Fibroblast of lung (primary cell): ENCODE results near the gene LCORL. TPM values are rescaled to one million over a fixed set of nuclear protein-coding genes. Genes with fewer than 3 reads are reported as not detected.
"Not testable (repeated sequence)": the region's sequence is repeated elsewhere in the genome, so short reads cannot be mapped to it uniquely, and the experiment has no call there.

Source experiments
- DNase-seq, 2 donors: peaks; one replicate each; pipeline versions ENCODE4 v3.0.0 to v3.0.0-alpha.2; 2010; ENCODE audit warnings: low read depth in 2 of 2
- H2AFZ ChIP-seq: 2 replicates; pipeline ENCODE4 v1.5.1; 2012; ENCODE audit warnings: low read length, control low read depth, inconsistent platforms
- H3K27ac ChIP-seq: 2 replicates; pipeline ENCODE4 v1.5.1; 2011; ENCODE audit warnings: low read length, control low read depth; ENCODE audit not compliant: insufficient read depth
- H3K27me3 ChIP-seq: 2 replicates; pipeline ENCODE4 v1.5.1; 2011; ENCODE audit warnings: mild to moderate bottlenecking, low read length; ENCODE audit not compliant: control insufficient read depth, insufficient read depth
- H3K36me3 ChIP-seq: 2 replicates; pipeline ENCODE4 v1.5.1; 2011; ENCODE audit warnings: low read length; ENCODE audit not compliant: control insufficient read depth, insufficient read depth
- H3K4me1 ChIP-seq: 2 replicates; pipeline ENCODE4 v1.5.1; 2011; ENCODE audit warnings: low read length; ENCODE audit not compliant: control insufficient read depth, insufficient read depth; ENCODE audit errors: extremely low read depth
- H3K4me2 ChIP-seq: 2 replicates; pipeline ENCODE4 v1.5.1; 2011; ENCODE audit warnings: low read length, control low read depth; ENCODE audit not compliant: insufficient read depth; ENCODE audit errors: extremely low read depth
- H3K4me3 ChIP-seq, 4 experiments: fragments of 200-600 bp in 1 of 4; sonication (generic) in 1 of 4; replicated peaks in 1 of 4; 2 replicates each; pipeline ENCODE4 v1.5.1; 2011 to 2016; ENCODE audit warnings: low read length in 4 of 4, low read depth in 3 of 4, mild to moderate bottlenecking in 3 of 4, control low read depth in 2 of 4, inconsistent platforms in 1 of 4, mixed read lengths in 1 of 4; ENCODE audit not compliant: insufficient read depth in 1 of 4; ENCODE audit errors: control extremely low read depth in 1 of 4
- H3K79me2 ChIP-seq: 2 replicates; pipeline ENCODE4 v1.5.1; 2012; ENCODE audit warnings: mild to moderate bottlenecking, low read length, inconsistent platforms; ENCODE audit not compliant: control insufficient read depth, insufficient read depth
- H3K9ac ChIP-seq: 2 replicates; pipeline ENCODE4 v1.5.1; 2011; ENCODE audit warnings: mild to moderate bottlenecking, low read length, control low read depth; ENCODE audit not compliant: insufficient read depth
- H3K9me3 ChIP-seq: 2 replicates; pipeline ENCODE4 v1.5.1; 2012; ENCODE audit warnings: low read depth, low read length; ENCODE audit not compliant: control insufficient read depth, insufficient read depth
- H4K20me1 ChIP-seq: 2 replicates; pipeline ENCODE4 v1.5.1; 2011; ENCODE audit warnings: low read length; ENCODE audit not compliant: control insufficient read depth, insufficient read depth; ENCODE audit errors: extremely low read depth
- EZH2 ChIP-seq: IDR thresholded peaks from 2 replicates; pipeline ENCODE4 v1.5.1; 2012; ENCODE audit warnings: low read length, control low read depth, mild to moderate bottlenecking; ENCODE audit errors: missing control alignments
- polyA plus RNA-seq, 2 donors: library from polyadenylated mRNA; depleted of rRNA in 1 of 2; stranded (reverse) in 1 of 2; unstranded in 1 of 2; fragments of >200 nt; gene quantifications; 2 replicates each; pipeline ENCODE4 v1.2.1, GENCODE V29; 2011 to 2012; ENCODE audit warnings: missing spikeins in 1 of 2
- total RNA-seq: library from RNA; depleted of rRNA; stranded (reverse); fragments of >200 nt; gene quantifications from 2 replicates; pipeline ENCODE4 v1.2.1, GENCODE V29; 2014
- TF ChIP-seq, protein P1 (sequence below), 2 donors: IDR thresholded peaks in 1 of 2; conservative IDR thresholded peaks in 1 of 2; 1 replicate in 1 of 2; 2 replicates in 1 of 2; pipeline ENCODE4 v1.5.1; 2011 to 2012; ENCODE audit warnings: low read length in 2 of 2, control low read depth in 1 of 2, inconsistent platforms in 1 of 2, low read depth in 1 of 2, mild to moderate bottlenecking in 1 of 2

The LCORL gene
- total and polyA plus RNA-seq, 2 donors (not counting 1 experiment from before 2014, with no cell fraction given), result 8.5 to 13.5 TPM

DNA sequence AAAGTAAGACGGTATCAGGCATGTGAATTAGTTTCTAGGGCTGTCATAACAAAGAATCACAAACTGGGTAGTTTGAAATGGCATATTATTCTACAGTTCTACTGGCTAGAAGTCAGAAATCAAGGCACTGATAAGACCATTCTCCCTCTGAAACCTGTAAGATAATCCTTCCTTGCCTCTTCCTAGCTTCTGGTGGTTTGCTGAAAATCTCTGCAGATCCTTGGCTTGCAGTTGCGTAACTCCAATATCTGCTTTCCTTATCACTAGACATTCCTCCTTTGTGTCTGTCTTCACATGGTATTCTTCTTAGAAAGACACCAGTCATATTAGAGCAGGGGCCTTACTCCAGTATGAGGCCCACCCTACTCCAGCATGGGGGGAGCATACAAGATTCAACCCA lies 19.6 kb upstream of the LCORL start:
- TF ChIP-seq, protein P1, sequence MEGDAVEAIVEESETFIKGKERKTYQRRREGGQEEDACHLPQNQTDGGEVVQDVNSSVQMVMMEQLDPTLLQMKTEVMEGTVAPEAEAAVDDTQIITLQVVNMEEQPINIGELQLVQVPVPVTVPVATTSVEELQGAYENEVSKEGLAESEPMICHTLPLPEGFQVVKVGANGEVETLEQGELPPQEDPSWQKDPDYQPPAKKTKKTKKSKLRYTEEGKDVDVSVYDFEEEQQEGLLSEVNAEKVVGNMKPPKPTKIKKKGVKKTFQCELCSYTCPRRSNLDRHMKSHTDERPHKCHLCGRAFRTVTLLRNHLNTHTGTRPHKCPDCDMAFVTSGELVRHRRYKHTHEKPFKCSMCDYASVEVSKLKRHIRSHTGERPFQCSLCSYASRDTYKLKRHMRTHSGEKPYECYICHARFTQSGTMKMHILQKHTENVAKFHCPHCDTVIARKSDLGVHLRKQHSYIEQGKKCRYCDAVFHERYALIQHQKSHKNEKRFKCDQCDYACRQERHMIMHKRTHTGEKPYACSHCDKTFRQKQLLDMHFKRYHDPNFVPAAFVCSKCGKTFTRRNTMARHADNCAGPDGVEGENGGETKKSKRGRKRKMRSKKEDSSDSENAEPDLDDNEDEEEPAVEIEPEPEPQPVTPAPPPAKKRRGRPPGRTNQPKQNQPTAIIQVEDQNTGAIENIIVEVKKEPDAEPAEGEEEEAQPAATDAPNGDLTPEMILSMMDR (conservative IDR thresholded peaks at IDR 0.05 in 1 of 2, IDR thresholded peaks at IDR 0.05 in 1 of 2; ENCODE audit: low read depth in 1 of 2, low read length in 2 of 2), result no peak
- no peak for TF ChIP-seq EZH2
- no peak overlapping the region for H2AFZ ChIP-seq

GRCh38 chr4:18039113-18039512 lies 17.6 kb upstream of the LCORL start:
- DNase-seq, result no peak
- Histone ChIP-seq H3K36me3 (no peaks in the 10 kb centered on the region), H3K4me3 (no peak overlapping the region), H3K27me3 (no peaks in the 10 kb centered on the region), H3K9me3 (no peaks in the 10 kb centered on the region), H2AFZ (no peak overlapping the region), H3K9ac (no peak overlapping the region), H3K27ac (no peak overlapping the region), H4K20me1 (no peaks in the 10 kb centered on the region), H3K4me1 (no peaks in the 10 kb centered on the region), H3K79me2 (no peaks in the 10 kb centered on the region), H3K4me2 (no peak overlapping the region)
- no peak for TF ChIP-seq EZH2
- TF ChIP-seq, protein P1 (conservative IDR thresholded peaks at IDR 0.05 in 1 of 2, IDR thresholded peaks at IDR 0.05 in 1 of 2; ENCODE audit: low read depth in 1 of 2, low read length in 2 of 2), result no peak

More for the DNA sequence above, 19.6 kb upstream of the LCORL start:
- H3K9ac ChIP-seq, result no peak overlapping the region
- H3K27ac ChIP-seq, result no peak overlapping the region
- H3K9me3 ChIP-seq, result no peaks in the 10 kb centered on the region
- H4K20me1 ChIP-seq, result no peaks in the 10 kb centered on the region
- H3K4me2 ChIP-seq, result no peak overlapping the region
- no peaks in the 10 kb centered on the region for H3K79me2 ChIP-seq
- no peak overlapping the region for H3K4me3 ChIP-seq
- no peaks in the 10 kb centered on the region for H3K36me3 ChIP-seq
- no peaks in the 10 kb centered on the region for H3K4me1 ChIP-seq
- no peak for DNase-seq
- no peaks in the 10 kb centered on the region for H3K27me3 ChIP-seq

GRCh38 chr4:18036369-18036768 lies 14.8 kb upstream of the LCORL start:
- not testable (repeated sequence) for H3K4me2 ChIP-seq, H3K9ac ChIP-seq, H3K4me3 ChIP-seq, H2AFZ ChIP-seq, H3K36me3 ChIP-seq, DNase-seq, H4K20me1 ChIP-seq, H3K27me3 ChIP-seq, H3K9me3 ChIP-seq, H3K27ac ChIP-seq, H3K4me1 ChIP-seq, H3K79me2 ChIP-seq
